HG03571 (cell line): ENCODE data around the gene HLA-B.
"Not testable (repeated sequence)": the region's sequence is repeated elsewhere in the genome, so short reads cannot be mapped to it uniquely, and the experiment has no call there.

ENCODE experiments used
- ATAC-seq: cut with Tn5 transposase; IDR thresholded peaks from one replicate; pipeline ENCODE4 v1.9.1; 2021; ENCODE audit not compliant: unreplicated experiment

HLA-B gene

GRCh38 chr6:31356946-31357466 is at the start of gene HLA-B:
TSS of gene HLA-B (minus strand) at chr6:31357179. CDS start at chr6:31357158, 21 bp downstream.
- peak; percentile 53 for ATAC-seq

- no peak for ATAC-seq
Measured at GRCh38 chr6:31405996-31406395, 49.0 kb upstream of the HLA-B start.

GRCh38 chr6:31404061-31404364 is 47.0 kb upstream of the HLA-B start:
- not testable (repeated sequence) for ATAC-seq

GRCh38 chr6:31403283-31404060 is 46.5 kb upstream of the HLA-B start, which contains the start of gene MICA:
TSS of gene MICA (plus strand) at chr6:31403595. CDS start at chr6:31403633, 38 bp downstream.
- peak; percentile 66 for ATAC-seq

GRCh38 chr6:31402324-31403282 is 45.6 kb upstream of the HLA-B start:
- ATAC-seq = peak; percentile 7

GRCh38 chr6:31401403-31401802 is 44.4 kb upstream of the HLA-B start:
- ATAC-seq = no peak

GRCh38 chr6:31400467-31401289 is 43.7 kb upstream of the HLA-B start:
- ATAC-seq = no peak

- ATAC-seq = no peak
Measured at GRCh38 chr6:31399589-31400466, 42.8 kb upstream of the HLA-B start.

- ATAC-seq = no peak
Measured at GRCh38 chr6:31397901-31398525, 41.0 kb upstream of the HLA-B start.

GRCh38 chr6:31397153-31397499 is 40.1 kb upstream of the HLA-B start:
- not testable (repeated sequence) for ATAC-seq

- no peak for ATAC-seq
Measured at GRCh38 chr6:31396422-31397152, 39.6 kb upstream of the HLA-B start.

- ATAC-seq = no peak
Measured at GRCh38 chr6:31395832-31396231, 38.9 kb upstream of the HLA-B start.

GRCh38 chr6:31394381-31394780 is 37.4 kb upstream of the HLA-B start:
- ATAC-seq = no peak

- ATAC-seq = no peak
Measured at GRCh38 chr6:31393932-31394331, 37.0 kb upstream of the HLA-B start.

GRCh38 chr6:31389802-31390132 is 32.8 kb upstream of the HLA-B start:
- ATAC-seq = not testable (repeated sequence)

- ATAC-seq = not testable (repeated sequence)
Measured at GRCh38 chr6:31388916-31389801, 32.2 kb upstream of the HLA-B start.

GRCh38 chr6:31386977-31387376 is 30.0 kb upstream of the HLA-B start:
- ATAC-seq = no peak

- ATAC-seq = no peak
Measured at GRCh38 chr6:31386099-31386498, 29.1 kb upstream of the HLA-B start.
